ENCODE data around the gene COPS7A. TPM values are rescaled to one million over a fixed set of nuclear protein-coding genes. Genes with fewer than 3 reads are reported as not detected.

The COPS7A gene
- total RNA-seq, 1 donor from 2014 or later: 42.6 TPM

- no peak overlapping the region for H3K27ac Mint-ChIP-seq
- no peaks in the 10 kb centered on the region for H3K9me3 Mint-ChIP-seq (ENCODE audit: low read depth)
- peaks cover 67% of the 10 kb centered on the region for H3K27me3 Mint-ChIP-seq
- no peak for TF ChIP-seq CTCF (IDR thresholded peaks at IDR 0.05; ENCODE audit: unreplicated experiment)
- no peak overlapping the region for H3K4me3 Mint-ChIP-seq (ENCODE audit: low read depth)
- peaks cover 36% of the 10 kb centered on the region for H3K4me1 Mint-ChIP-seq (ENCODE audit: low read depth)
- peaks cover 4% of the 10 kb centered on the region for H3K36me3 Mint-ChIP-seq (ENCODE audit: insufficient read depth)
- no peak for DNase-seq (ENCODE audit: low spot score, unreplicated experiment)
Measured at GRCh38 chr12:6777386-6777785, 53.5 kb downstream of the COPS7A start.

GRCh38 chr12:6778217-6778573 is 54.3 kb downstream of the COPS7A start:
- peak overlapping the region; percentile 65 for H3K27ac Mint-ChIP-seq
- peaks cover 34% of the 10 kb centered on the region for H3K4me1 Mint-ChIP-seq (ENCODE audit: low read depth)
- peaks cover 59% of the 10 kb centered on the region for H3K27me3 Mint-ChIP-seq
- H3K36me3 Mint-ChIP-seq (ENCODE audit: insufficient read depth): peaks cover 4% of the 10 kb centered on the region
- TF ChIP-seq CTCF (IDR thresholded peaks at IDR 0.05; ENCODE audit: unreplicated experiment): no peak
- H3K9me3 Mint-ChIP-seq (ENCODE audit: low read depth): no peaks in the 10 kb centered on the region
- peak overlapping the region; percentile 80 for H3K4me3 Mint-ChIP-seq (ENCODE audit: low read depth)
- no peak for DNase-seq (ENCODE audit: low spot score, unreplicated experiment)

GRCh38 chr12:6778574-6779550 is 55.0 kb downstream of the COPS7A start:
- TF ChIP-seq CTCF (IDR thresholded peaks at IDR 0.05; ENCODE audit: unreplicated experiment): peak; percentile 100
- H3K4me3 Mint-ChIP-seq (ENCODE audit: low read depth): peak overlapping the region; percentile 80
- peaks cover 32% of the 10 kb centered on the region for H3K4me1 Mint-ChIP-seq (ENCODE audit: low read depth)
- DNase-seq (ENCODE audit: low spot score, unreplicated experiment): peak; percentile 99
- H3K36me3 Mint-ChIP-seq (ENCODE audit: insufficient read depth): peaks cover 3% of the 10 kb centered on the region
- H3K27ac Mint-ChIP-seq: peak overlapping the region; percentile 95
- no peaks in the 10 kb centered on the region for H3K9me3 Mint-ChIP-seq (ENCODE audit: low read depth)
- H3K27me3 Mint-ChIP-seq: peaks cover 59% of the 10 kb centered on the region

GRCh38 chr12:6779708-6780432 is 56.0 kb downstream of the COPS7A start:
- H3K27me3 Mint-ChIP-seq: peaks cover 50% of the 10 kb centered on the region
- H3K4me1 Mint-ChIP-seq (ENCODE audit: low read depth): peaks cover 28% of the 10 kb centered on the region
- no peak for TF ChIP-seq CTCF (IDR thresholded peaks at IDR 0.05; ENCODE audit: unreplicated experiment)
- peaks cover 3% of the 10 kb centered on the region for H3K36me3 Mint-ChIP-seq (ENCODE audit: insufficient read depth)
- no peak overlapping the region for H3K27ac Mint-ChIP-seq
- DNase-seq (ENCODE audit: low spot score, unreplicated experiment): no peak
- no peak overlapping the region for H3K4me3 Mint-ChIP-seq (ENCODE audit: low read depth)
- H3K9me3 Mint-ChIP-seq (ENCODE audit: low read depth): no peaks in the 10 kb centered on the region

- no peaks in the 10 kb centered on the region for H3K36me3 Mint-ChIP-seq (ENCODE audit: insufficient read depth)
- no peak for DNase-seq (ENCODE audit: low spot score, unreplicated experiment)
- H3K27ac Mint-ChIP-seq: no peak overlapping the region
- H3K27me3 Mint-ChIP-seq: peaks cover 43% of the 10 kb centered on the region
- peaks cover 20% of the 10 kb centered on the region for H3K4me1 Mint-ChIP-seq (ENCODE audit: low read depth)
- no peak for TF ChIP-seq CTCF (IDR thresholded peaks at IDR 0.05; ENCODE audit: unreplicated experiment)
- H3K9me3 Mint-ChIP-seq (ENCODE audit: low read depth): no peaks in the 10 kb centered on the region
- no peak overlapping the region for H3K4me3 Mint-ChIP-seq (ENCODE audit: low read depth)
Measured at GRCh38 chr12:6780573-6780972, 56.7 kb downstream of the COPS7A start.

All from progenitor cell of endocrine pancreas (in vitro differentiated cells).